Measurements from ENCODE around the gene PGC.

DNA sequence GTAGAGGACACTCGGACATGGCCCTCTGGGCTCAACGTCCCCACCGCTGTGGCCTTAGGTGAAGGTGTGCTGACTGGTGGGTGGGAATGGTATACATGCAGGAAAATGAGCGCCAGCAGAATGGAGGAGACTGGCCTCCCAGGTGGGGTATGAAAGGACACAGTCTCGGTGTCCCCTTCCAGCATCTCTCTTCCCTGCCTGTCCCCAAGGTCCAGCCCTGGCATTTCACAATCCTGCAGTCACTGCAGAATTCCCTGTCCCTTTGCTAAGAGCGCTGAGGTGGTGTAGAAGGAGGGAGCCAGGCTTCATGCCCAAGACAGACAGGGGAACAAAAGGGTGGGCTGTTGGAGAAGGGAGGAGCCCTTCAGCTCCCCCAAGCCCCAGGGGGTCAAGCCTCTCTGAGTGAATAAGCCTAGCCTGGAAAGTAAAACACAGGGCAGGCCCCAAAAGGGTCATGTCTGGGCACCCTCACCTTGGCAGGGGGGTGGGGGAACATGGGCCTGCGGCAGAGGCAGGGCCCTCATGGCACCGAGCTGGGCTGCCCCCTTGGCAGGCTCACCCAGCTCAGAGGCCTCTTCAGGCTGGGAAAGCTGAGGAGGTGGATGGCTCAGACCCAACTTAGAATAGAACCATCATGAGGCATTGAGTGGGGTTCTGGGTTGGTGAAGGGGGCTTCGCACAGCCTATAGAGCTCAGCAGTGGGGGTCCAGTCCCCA, 35.7 kb downstream of the PGC start:
- TF ChIP-seq ARNT (IDR thresholded peaks at IDR 0.05) (no peak), FOXM1 (IDR thresholded peaks at IDR 0.05; ENCODE audit: borderline replicate concordance) (no peak), ZNF384 (IDR thresholded peaks at IDR 0.05) (no peak), BHLHE40 (IDR thresholded peaks at IDR 0.05; ENCODE audit: borderline replicate concordance) (no peak), FOXA1 (IDR thresholded peaks at IDR 0.05) (no peak), NFRKB (IDR thresholded peaks at IDR 0.05) (no peak), HDGF (IDR thresholded peaks at IDR 0.05; ENCODE audit: borderline replicate concordance) (no peak), SP1 (IDR thresholded peaks at IDR 0.05) (no peak), SUZ12 (IDR thresholded peaks at IDR 0.05) (no peak)
- TF ChIP-seq, protein P1, sequence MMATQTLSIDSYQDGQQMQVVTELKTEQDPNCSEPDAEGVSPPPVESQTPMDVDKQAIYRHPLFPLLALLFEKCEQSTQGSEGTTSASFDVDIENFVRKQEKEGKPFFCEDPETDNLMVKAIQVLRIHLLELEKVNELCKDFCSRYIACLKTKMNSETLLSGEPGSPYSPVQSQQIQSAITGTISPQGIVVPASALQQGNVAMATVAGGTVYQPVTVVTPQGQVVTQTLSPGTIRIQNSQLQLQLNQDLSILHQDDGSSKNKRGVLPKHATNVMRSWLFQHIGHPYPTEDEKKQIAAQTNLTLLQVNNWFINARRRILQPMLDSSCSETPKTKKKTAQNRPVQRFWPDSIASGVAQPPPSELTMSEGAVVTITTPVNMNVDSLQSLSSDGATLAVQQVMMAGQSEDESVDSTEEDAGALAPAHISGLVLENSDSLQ (IDR thresholded peaks at IDR 0.05) = no peak
